H1 (cell line): ENCODE measurements around the gene CFAP107. TPM values are rescaled to one million over a fixed set of nuclear protein-coding genes. Genes with fewer than 3 reads are reported as not detected.

Experiments used
- CTCF ChIA-PET: fragments of 300-600 bp; sonication (Branson Sonifier 250); formaldehyde crosslinking; loops from one replicate; lab custom pipeline; 2021; ENCODE audit not compliant: partially characterized antibody; lab: Charles Lee
- POLR2A ChIA-PET: fragments of 300-600 bp; sonication (Branson Sonifier 250); formaldehyde crosslinking; loops from one replicate; lab custom pipeline; 2021; ENCODE audit warnings: inconsistent platforms; ENCODE audit not compliant: partially characterized antibody; lab: Charles Lee
- DNase-seq, 2 experiments: peaks; one replicate each; pipeline versions ENCODE4 v3.0.0 to v3.0.0-alpha.2; 2010 to 2022; ENCODE audit warnings: low spot score in 2 of 2, low read depth in 1 of 2, mixed read lengths in 1 of 2
- FAIRE-seq: peaks from 2 replicates; lab custom pipeline; 2011; peaks lifted over from hg19 to GRCh38; lab: Jason Lieb, UNC
- H2AFZ ChIP-seq: 2 replicates; pipeline ENCODE4 v1.8.1; 2012; ENCODE audit warnings: low read length, inconsistent platforms
- H2AK5ac ChIP-seq: 2 replicates; pipeline ENCODE4 v1.6.1; 2013; ENCODE audit warnings: low read depth, low read length
- H2BK120ac ChIP-seq: replicated peaks from 2 replicates; pipeline ENCODE3; 2013; ENCODE audit warnings: low read depth, low read length, inconsistent platforms
- H2BK12ac ChIP-seq: 2 replicates; pipeline ENCODE4 v1.6.1; 2013; ENCODE audit warnings: low read depth, low read length
- H2BK15ac ChIP-seq: 2 replicates; pipeline ENCODE4 v1.6.1; 2013; ENCODE audit warnings: low read length
- H2BK20ac ChIP-seq: 2 replicates; pipeline ENCODE4 v1.6.1; 2013; ENCODE audit warnings: low read length
- H2BK5ac ChIP-seq: 2 replicates; pipeline ENCODE4 v1.6.1; 2013; ENCODE audit warnings: low read depth, low read length
- H3K14ac ChIP-seq: 2 replicates; pipeline ENCODE4 v1.6.1; 2013; ENCODE audit warnings: inconsistent platforms; ENCODE audit not compliant: insufficient read length
- H3K18ac ChIP-seq: 2 replicates; pipeline ENCODE4 v1.6.1; 2013; ENCODE audit warnings: low read length; ENCODE audit errors: extremely low read depth
- H3K23ac ChIP-seq: 2 replicates; pipeline ENCODE4 v1.6.1; 2013; ENCODE audit warnings: inconsistent platforms; ENCODE audit not compliant: insufficient read length
- H3K23me2 ChIP-seq: 2 replicates; pipeline ENCODE4 v1.6.1; 2013; ENCODE audit warnings: low read depth, low read length
- H3K27ac ChIP-seq: 2 replicates; pipeline ENCODE4 v1.6.1; 2011; ENCODE audit warnings: low read depth, low read length, inconsistent platforms
- H3K27me3 ChIP-seq, 4 experiments: replicated peaks in 1 of 4; 1 replicate in 1 of 4; 2 replicates in 3 of 4; pipeline versions ENCODE4 v1.6.1 to v1.8.1; 2011 to 2013; ENCODE audit warnings: low read length in 3 of 4, mild to moderate bottlenecking in 3 of 4, inconsistent platforms in 2 of 4, mixed read lengths in 2 of 4, moderate library complexity in 1 of 4; ENCODE audit not compliant: control insufficient read depth in 3 of 4, insufficient read depth in 3 of 4; ENCODE audit errors: extremely low read depth in 1 of 4
- H3K36me3 ChIP-seq, 4 experiments: 2 replicates each; pipeline versions ENCODE4 v1.6.1 to v1.8.1; 2011 to 2013; ENCODE audit warnings: mild to moderate bottlenecking in 4 of 4, low read length in 3 of 4, moderate library complexity in 2 of 4, control low read depth in 1 of 4, inconsistent platforms in 1 of 4; ENCODE audit not compliant: insufficient read depth in 4 of 4, control insufficient read depth in 2 of 4
- H3K4ac ChIP-seq: replicated peaks from 2 replicates; pipeline ENCODE3; 2013; ENCODE audit warnings: low read length, low read depth, mixed read lengths, inconsistent platforms; ENCODE audit not compliant: insufficient read length
- H3K4me1 ChIP-seq, 4 experiments: replicated peaks in 1 of 4; 1 replicate in 1 of 4; 2 replicates in 3 of 4; pipeline versions ENCODE4 v1.6.1 to v1.8.1; 2011 to 2013; ENCODE audit warnings: low read length in 3 of 4, inconsistent platforms in 2 of 4, mixed read lengths in 1 of 4; ENCODE audit not compliant: insufficient read depth in 4 of 4, control insufficient read depth in 3 of 4
- H3K4me2 ChIP-seq, 2 experiments: 2 replicates each; pipeline versions ENCODE4 v1.6.1 to v1.8.1; 2011 to 2013; ENCODE audit warnings: low read depth in 2 of 2, low read length in 2 of 2, control low read depth in 1 of 2, inconsistent platforms in 1 of 2, mild to moderate bottlenecking in 1 of 2; ENCODE audit not compliant: insufficient read depth in 1 of 2
- H3K4me3 ChIP-seq, 4 experiments: fragments of 200-600, 300-600 bp in 1 of 4; sonication (generic), shearing (Covaris generic), sonication (Bioruptor Twin) in 1 of 4; 2 replicates each; pipeline versions ENCODE4 v1.5.1 to v1.8.1; 2011 to 2016; ENCODE audit warnings: low read length in 4 of 4, low read depth in 3 of 4, control low read depth in 2 of 4, inconsistent platforms in 2 of 4, mild to moderate bottlenecking in 2 of 4, mixed read lengths in 1 of 4, moderate library complexity in 1 of 4; ENCODE audit not compliant: insufficient read depth in 2 of 4; ENCODE audit errors: extremely low read depth in 1 of 4
- H3K56ac ChIP-seq: replicated peaks from 2 replicates; pipeline ENCODE3; 2013; ENCODE audit warnings: low read depth, mild to moderate bottlenecking, mixed read lengths, low read length, inconsistent platforms; ENCODE audit not compliant: insufficient read length
- H3K79me1 ChIP-seq: 2 replicates; pipeline ENCODE4 v1.6.1; 2013; ENCODE audit warnings: low read depth, low read length, control low read depth
- H3K79me2 ChIP-seq, 2 experiments: 2 replicates each; pipeline versions ENCODE4 v1.6.1 to v1.8.1; 2012 to 2013; ENCODE audit warnings: low read length in 2 of 2, mild to moderate bottlenecking in 2 of 2, inconsistent platforms in 1 of 2; ENCODE audit not compliant: insufficient read depth in 2 of 2, control insufficient read depth in 1 of 2
- H3K9ac ChIP-seq, 4 experiments: replicated peaks in 1 of 4; 1 replicate in 1 of 4; 2 replicates in 3 of 4; pipeline versions ENCODE4 v1.6.1 to v1.8.1; 2011 to 2013; ENCODE audit warnings: low read depth in 3 of 4, low read length in 3 of 4, control low read depth in 2 of 4, mild to moderate bottlenecking in 2 of 4, moderate library complexity in 2 of 4, inconsistent platforms in 1 of 4; ENCODE audit errors: extremely low read depth in 1 of 4
- H3K9me3 ChIP-seq, 2 experiments: 2 replicates each; pipeline versions ENCODE4 v1.6.1 to v1.8.1; 2012 to 2013; ENCODE audit warnings: mild to moderate bottlenecking in 2 of 2, moderate library complexity in 2 of 2, control low read depth in 1 of 2, inconsistent platforms in 1 of 2, low read depth in 1 of 2, low read length in 1 of 2, mixed read lengths in 1 of 2; ENCODE audit not compliant: insufficient read depth in 2 of 2
- H4K20me1 ChIP-seq, 2 experiments: replicated peaks in 1 of 2; 2 replicates each; pipeline versions ENCODE3 to v1.8.1; 2011 to 2013; ENCODE audit warnings: inconsistent platforms in 2 of 2, low read length in 2 of 2, mild to moderate bottlenecking in 1 of 2; ENCODE audit not compliant: insufficient read depth in 2 of 2, control insufficient read depth in 1 of 2
- H4K5ac ChIP-seq: 2 replicates; pipeline ENCODE4 v1.6.1; 2013; ENCODE audit warnings: low read length, low read depth, mixed read lengths, inconsistent platforms; ENCODE audit not compliant: insufficient read length
- H4K8ac ChIP-seq: 2 replicates; pipeline ENCODE4 v1.8.0; 2013; ENCODE audit warnings: mild to moderate bottlenecking, moderate library complexity, low read length, inconsistent platforms; ENCODE audit not compliant: insufficient read depth; ENCODE audit errors: extremely low read depth
- H4K91ac ChIP-seq: replicated peaks from 2 replicates; pipeline ENCODE3; 2013; ENCODE audit warnings: low read length, mixed read lengths, inconsistent platforms; ENCODE audit not compliant: insufficient read length
- CEBPB ChIP-seq: IDR thresholded peaks from 2 replicates; pipeline ENCODE4 v1.6.1; 2012; ENCODE audit warnings: low read depth, low read length
- ZNF274 ChIP-seq: IDR thresholded peaks from 2 replicates; pipeline ENCODE4 v1.7.0; 2012; ENCODE audit warnings: low read length, borderline replicate concordance; ENCODE audit errors: extremely low read depth
- WGBS, 2 experiments: shearing (Covaris generic) in 1 of 2; methylation state at CpG; one replicate each; pipeline versions ENCODE4 v1.1.6 to v1.1.7; 2013 to 2015; ENCODE audit warnings: low lambda C conversion rate in 2 of 2, mixed read lengths in 2 of 2, inconsistent platforms in 1 of 2, low coverage in 1 of 2, missing lambda C conversion rate in 1 of 2; ENCODE audit not compliant: insufficient replicate concordance in 2 of 2, insufficient coverage in 1 of 2, insufficient read length in 1 of 2; ENCODE audit errors: extremely low coverage in 1 of 2, missing lambda C conversion rate in 1 of 2; 5-methylcytosine and 5-hydroxymethylcytosine counted together
- polyA plus RNA-seq, 7 experiments: library from polyadenylated mRNA; depleted of rRNA in 3 of 7; stranded (reverse) in 5 of 7; unstranded in 2 of 7; fragments of >200 nt in 5 of 7; fragments of 200-250 nt in 2 of 7; gene quantifications; 1 replicate in 5 of 7; 2 replicates in 1 of 7; 4 replicates in 1 of 7; pipeline versions ENCODE4 v1.2.1 to v1.2.3, GENCODE V29; 2011 to 2013; ENCODE audit warnings: missing spikeins in 2 of 7, mixed read lengths in 2 of 7
- total RNA-seq: library from RNA; stranded (reverse); fragmentation: NEBNext Ultra II Directional; extraction: Animal tissue kit (Norgen Biotek cat#: 25700); gene quantifications from 2 replicates; pipeline ENCODE4 v1.2.1, GENCODE V29; 2021

Gene CFAP107
- total and polyA plus RNA-seq, 2 of the 8 experiments (the other 6 are each of a cell fraction or from before 2014, with no cell fraction given) = 0.23 TPM; not detected in 1

GRCh38 chr1:12717301-12717838, 28.6 kb upstream of the CFAP107 start:
- WGBS, 2 experiments = 27% methylated on average over 7 of the region's 7 CpGs; no CpG with 5 or more reads in 1 of the 2 experiments
- no peak for DNase-seq
- H3K27ac ChIP-seq = no peak overlapping the region

More at GRCh38 chr1:12717301-12717838, 28.6 kb upstream of the CFAP107 start:
- no peak for FAIRE-seq
- Histone ChIP-seq H4K20me1 (no peaks in the 10 kb centered on the region), H3K4me2 (peak overlapping the region; percentile 41 to 49), H3K9ac (no peak overlapping the region), H3K23ac (no peak overlapping the region), H3K56ac (no peak overlapping the region), H2BK15ac (peak overlapping the region; percentile 32; the same call in 1 of the 2 replicates), H4K8ac (no peak overlapping the region), H2AFZ (no peak overlapping the region), H2BK12ac (0 out of 2 replicates have a peak overlapping the region, but pooled peaks have one; percentile 18), H3K23me2 (peaks cover 3% of the 10 kb centered on the region; the same call in 1 of the 2 replicates), H3K18ac (0 out of 2 replicates have a peak overlapping the region, but pooled peaks have one; percentile 63), H2BK20ac (peak overlapping the region; percentile 9; the same call in 1 of the 2 replicates), H3K79me2 (no peaks in the 10 kb centered on the region), H3K4me1 (peaks cover 9 to 32% (median 28%) of the 10 kb centered on the region in 4 experiments), H3K4ac (peak overlapping the region; percentile 44), H3K9me3 (no peaks in the 10 kb centered on the region), H4K91ac (peak overlapping the region; percentile 25), H3K79me1 (no peaks in the 10 kb centered on the region), H2BK120ac (peak overlapping the region; percentile 76), H3K14ac (no peak overlapping the region), H4K5ac (no peak overlapping the region), H3K36me3 (no peaks in the 10 kb centered on the region), H3K4me3 (peak overlapping the region in 1 of 4 experiments; percentile 12; a peak in 1 of 8 replicates), H2AK5ac (no peak overlapping the region), H3K27me3 (no peaks in the 10 kb centered on the region), H2BK5ac (peak overlapping the region; percentile 85; the same call in 1 of the 2 replicates)
- ChIA-PET POLR2A (interaction anchor here (1.4 kb wide), 1 partner anchor 118 kb away, joined by 3 read pairs; no protein-coding TSS in a partner anchor), CTCF (interaction anchor here (1.0 to 1.5 kb wide), 3 partner anchors 14 to 43 kb away, joined by 3 to 6 read pairs (median 3); no protein-coding TSS in a partner anchor)
- TF ChIP-seq CEBPB = peak; percentile 54; the same call in 1 of the 2 replicates
- TF ChIP-seq ZNF274 = no peak
